ENCODE results near the gene ABCB6. TPM values are rescaled to one million over a fixed set of nuclear protein-coding genes. Genes with fewer than 3 reads are reported as not detected.
A peak's percentile ranks its signal among the peaks of the same experiment; 100 is the strongest.

ABCB6 gene
- total and polyA plus RNA-seq, 10 of the 15 experiments (the other 5 are each of a cell fraction or from before 2014, with no cell fraction given): 2.3 to 22.1 (median 13.8) TPM

DNA sequence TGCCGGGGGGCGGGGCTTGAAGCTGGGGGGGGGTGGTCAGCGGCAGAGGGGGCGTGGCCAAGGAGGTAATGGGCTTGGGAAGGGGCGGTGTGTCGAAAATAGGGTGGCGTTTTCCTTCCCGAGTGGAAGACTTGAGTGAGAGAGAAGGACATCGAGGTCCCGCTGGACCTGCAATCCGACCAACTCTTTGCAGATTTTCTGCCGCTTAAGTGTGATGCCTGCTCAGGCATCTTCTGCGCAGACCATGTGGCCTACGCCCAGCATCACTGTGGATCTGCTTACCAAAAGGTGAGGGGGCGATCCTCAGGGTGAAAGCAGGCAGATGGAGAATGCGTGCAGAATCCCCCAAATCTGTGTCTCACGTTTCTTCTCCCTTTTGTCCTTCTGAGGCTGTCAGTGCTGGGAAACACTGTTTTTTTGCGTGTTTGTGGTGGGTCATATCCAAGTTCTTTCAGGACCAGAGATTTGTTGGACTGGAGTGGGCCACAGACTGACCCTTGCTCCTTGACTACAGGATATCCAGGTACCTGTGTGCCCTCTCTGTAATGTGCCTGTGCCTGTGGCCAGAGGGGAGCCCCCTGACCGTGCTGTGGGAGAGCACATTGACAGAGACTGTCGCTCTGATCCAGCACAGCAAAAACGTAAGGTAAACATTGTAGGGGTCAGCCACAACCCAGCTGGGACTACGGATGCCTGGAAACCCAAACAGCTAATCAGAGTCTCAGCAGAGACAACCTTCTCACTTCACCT lies 11.4 kb downstream of the ABCB6 start:
- no peaks in the 10 kb centered on the region for H3K9me3 ChIP-seq (replicated peaks; ENCODE audit: control insufficient read depth, insufficient read depth, low read length)
- ATAC-seq (peak; percentile 4), DNase-seq (ENCODE audit: low read depth, low spot score) (no peak), FAIRE-seq (no peak)
- ChIA-PET SMC1A (ENCODE audit: uncharacterized antibody, unreplicated experiment) (interaction anchor here (0.7 to 3.1 kb wide), 7 partner anchors 9 to 88 kb away, joined by 3 to 14 read pairs (median 4); partner anchors contain the start of genes CNPPD1, GLB1L and STK16), POLR2A (interaction anchor here (0.5 to 4.0 kb wide), 17 partner anchors 10 to 685 kb away, joined by 3 to 47 read pairs (median 6); partner anchors contain the start of genes ABCB6, ANKZF1, ATG9A and CNPPD1), CTCF (interaction anchor here (1.5 to 2.2 kb wide), 8 partner anchors 9 to 88 kb away, joined by 4 to 19 read pairs (median 8); partner anchors contain the start of genes CNPPD1, NHEJ1 and SLC23A3), RAD21 (ENCODE audit: unreplicated experiment) (interaction anchor here (1.5 to 2.9 kb wide), 7 partner anchors 31 to 87 kb away, joined by 4 to 21 read pairs (median 12); partner anchors contain the start of genes CNPPD1, GLB1L, SLC23A3 and STK16)
- no peaks in the 10 kb centered on the region for H3K27me3 ChIP-seq (replicated peaks in 1 of 2; ENCODE audit: control insufficient read depth in 2 of 2, insufficient read depth in 2 of 2, low read length in 1 of 2)
- in situ Hi-C loops (cut with MboI) (loop anchor here (5.0 kb wide), 1 partner anchor 35 kb away; the partner anchor contains the start of gene SLC23A3), intact Hi-C loops (cut with micrococcal nuclease; ENCODE audit: unreplicated experiment) (loop anchor here (2.0 to 5.0 kb wide), 2 partner anchors 31 to 70 kb away; partner anchors contain the start of genes CNPPD1 and DNAJB2)
- no peaks in the 10 kb centered on the region; the same call in 1 of the 2 replicates for H3K79me2 ChIP-seq (ENCODE audit: control insufficient read depth, insufficient read depth, low read length)
- WGBS (ENCODE audit: insufficient coverage, insufficient replicate concordance, low lambda C conversion rate, missing lambda C conversion rate): 17% methylated on average over 22 of the region's 22 CpGs
- no peaks in the 10 kb centered on the region for H4K20me1 ChIP-seq (ENCODE audit: control insufficient read depth, insufficient read depth)
- peak overlapping the region; percentile 92 for H3K4me2 ChIP-seq (ENCODE audit: control insufficient read depth, insufficient read depth)
- peaks cover 0 to 4% of the 10 kb centered on the region in 2 experiments; a peak in 1 of 4 replicates for H3K36me3 ChIP-seq (ENCODE audit: control insufficient read depth in 2 of 2, insufficient read depth in 2 of 2, low read length in 1 of 2)
- BruUV-seq (replicated peaks): TSS peak; percentile 85
- TF ChIP-seq NFYB (IDR thresholded peaks at IDR 0.05; ENCODE audit: insufficient read depth, low read depth, low read length) (no peak), NBN (IDR thresholded peaks at IDR 0.05) (0 out of 2 replicates have a peak, but pooled peaks have one; percentile 1)
- peak overlapping the region; percentile 72 for H3K27ac ChIP-seq (ENCODE audit: control insufficient read depth, insufficient read depth)
- peak overlapping the region; percentile 28; the same call in 1 of the 2 replicates for H3K9ac ChIP-seq (ENCODE audit: control insufficient read depth, insufficient read depth, low read length)
- H3K4me1 ChIP-seq (ENCODE audit: control insufficient read depth, insufficient read depth, low read length): peaks cover 8% of the 10 kb centered on the region
- H3K4me3 ChIP-seq: peak overlapping the region; percentile 50
- peak overlapping the region; percentile 51; the same call in 1 of the 2 replicates for H2AFZ ChIP-seq (ENCODE audit: control insufficient read depth, low read depth, low read length)

Measured in GM12878 (cell line).